HG02763 (cell line): ENCODE results near the gene GLIS1.

ENCODE experiments used
- ATAC-seq: cut with Tn5 transposase; IDR thresholded peaks from one replicate; pipeline ENCODE4 v1.9.1; 2021; ENCODE audit warnings: mild to moderate bottlenecking, moderate library complexity; ENCODE audit not compliant: unreplicated experiment

The GLIS1 gene

DNA sequence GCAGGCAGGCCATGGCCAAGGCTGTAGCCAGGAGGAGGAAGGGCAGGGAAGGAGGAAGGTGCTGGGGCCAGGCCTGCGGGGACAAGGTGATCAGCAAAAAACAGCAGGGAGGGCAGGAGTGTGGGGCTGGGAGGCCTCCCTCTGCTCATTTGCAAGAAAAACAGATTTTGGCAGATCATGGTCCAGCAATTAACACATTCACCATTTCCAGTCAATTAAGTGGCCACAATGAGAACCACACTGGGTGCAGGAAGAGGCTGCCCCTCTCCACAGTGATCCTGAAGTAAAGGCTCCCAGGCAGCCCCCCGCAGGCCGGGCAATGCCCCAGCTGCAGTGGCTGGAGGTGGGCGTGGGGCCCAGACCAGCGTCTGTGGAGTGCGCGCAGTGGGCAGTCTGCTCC lies 225.1 kb downstream of the GLIS1 start:
- ATAC-seq: no peak

DNA sequence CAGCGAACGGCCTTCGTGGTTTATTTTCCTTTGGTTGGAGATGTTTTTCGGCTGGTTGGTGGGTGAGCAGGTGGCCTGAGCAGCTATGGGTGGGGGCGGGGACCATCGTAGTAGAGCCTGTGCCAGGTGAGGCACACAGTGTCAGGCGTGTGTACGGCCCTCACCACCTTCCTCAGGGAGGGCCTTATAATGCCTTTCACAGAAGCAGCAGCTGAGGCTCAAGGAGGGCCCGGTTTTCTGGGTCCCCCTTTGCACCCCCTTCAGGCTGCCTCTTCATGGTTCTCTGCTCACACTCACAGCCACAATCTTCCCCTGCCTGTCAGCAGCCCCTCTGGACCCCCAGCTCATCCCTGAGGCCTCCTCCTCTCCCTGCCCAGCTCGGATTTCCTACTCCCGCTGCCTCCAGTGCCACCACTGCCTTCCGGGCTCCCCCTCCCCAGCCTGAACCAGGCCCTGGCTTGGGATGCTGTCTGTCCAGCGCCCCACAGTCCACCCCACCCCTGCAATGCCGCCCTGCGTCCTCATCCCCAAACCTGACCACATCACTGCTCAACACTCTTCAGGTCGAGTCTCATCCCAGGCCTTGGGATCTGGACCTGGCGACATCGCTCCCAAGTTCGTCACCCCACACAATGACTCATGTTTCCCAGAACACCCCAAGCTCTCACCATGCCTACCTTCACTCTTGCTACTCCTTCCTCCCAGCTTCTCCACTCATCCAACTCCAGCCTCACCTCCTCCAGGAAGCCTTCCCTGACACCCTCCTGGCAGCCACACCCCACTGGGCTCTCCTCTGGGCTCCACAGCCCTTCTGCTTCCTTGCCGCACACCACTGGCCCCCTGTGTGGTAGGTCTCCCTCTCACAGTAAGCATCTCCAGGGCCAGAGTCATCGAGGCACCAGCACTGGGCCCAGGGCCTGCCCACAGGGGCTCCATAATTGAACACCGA lies 225.9 kb downstream of the GLIS1 start:
- ATAC-seq: no peak

DNA sequence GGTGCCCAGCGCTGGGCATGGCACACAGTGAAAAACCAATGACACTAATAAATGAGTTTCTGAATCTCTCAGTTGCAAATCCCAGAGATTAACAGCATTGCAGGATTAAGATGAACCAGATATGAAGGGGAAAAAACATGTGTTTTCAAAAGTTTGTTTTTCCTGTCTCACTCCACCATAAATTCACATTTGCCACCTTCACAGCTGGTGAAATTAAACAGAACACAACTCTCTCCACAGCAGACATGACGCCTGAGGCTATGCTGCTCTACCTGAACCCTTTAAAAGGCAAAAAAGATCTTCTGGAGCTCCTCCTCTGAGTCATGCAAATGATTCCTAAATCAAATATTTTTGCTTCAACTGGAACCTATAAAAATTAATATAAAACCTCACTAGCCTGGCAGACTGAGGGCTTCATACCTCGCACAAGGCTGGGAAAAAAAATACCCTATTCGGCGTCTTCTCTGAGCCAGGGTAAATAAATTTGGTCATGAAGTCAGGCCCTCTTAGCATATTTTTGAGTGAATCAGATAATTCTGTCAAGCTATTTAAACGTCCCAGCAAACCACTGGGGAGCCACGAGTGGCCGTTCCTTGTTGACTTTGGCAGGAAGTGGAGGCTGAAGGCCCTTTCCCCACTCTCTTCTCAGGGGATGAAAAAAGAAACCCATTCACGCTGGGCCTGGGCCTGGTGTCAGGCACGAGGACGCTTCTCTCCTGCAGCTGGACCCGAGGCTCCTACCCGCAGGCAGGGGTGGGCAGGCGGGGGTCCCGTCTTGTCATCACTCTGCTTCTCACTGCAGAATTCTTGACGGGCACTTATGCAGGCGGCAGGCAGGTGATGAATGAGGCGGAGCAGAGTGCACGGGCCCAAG lies 226.8 kb downstream of the GLIS1 start:
- ATAC-seq: no peak

DNA sequence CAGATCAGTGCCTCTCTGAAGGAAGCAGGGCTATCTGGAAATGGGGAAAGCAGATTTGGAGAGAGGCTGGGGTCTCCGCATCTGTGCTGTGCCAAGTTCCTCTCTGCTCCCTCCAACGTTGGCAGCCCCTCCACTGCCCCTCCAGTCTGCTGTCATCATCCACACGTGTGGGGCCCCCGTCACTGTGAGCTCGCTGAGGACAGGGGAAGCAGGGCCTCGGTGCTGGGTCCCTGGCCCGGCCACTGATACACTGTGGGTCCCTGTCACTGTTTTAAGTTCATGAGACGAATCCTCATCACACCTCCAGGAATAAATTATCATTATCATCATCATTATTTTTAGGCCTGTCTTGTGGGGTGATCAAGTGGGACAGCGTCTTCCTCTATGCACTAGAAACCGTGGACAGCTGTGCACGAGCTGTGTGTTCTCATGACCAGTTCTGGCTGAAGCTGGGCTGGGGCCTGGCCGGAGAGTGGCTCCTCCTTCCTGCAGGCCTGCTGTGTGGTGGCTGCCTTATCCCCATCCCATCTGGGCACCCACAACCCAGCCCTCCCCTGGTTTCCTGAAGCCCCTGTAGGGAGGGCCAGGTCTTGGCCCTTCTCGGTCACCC lies 227.5 kb downstream of the GLIS1 start:
- ATAC-seq: no peak

DNA sequence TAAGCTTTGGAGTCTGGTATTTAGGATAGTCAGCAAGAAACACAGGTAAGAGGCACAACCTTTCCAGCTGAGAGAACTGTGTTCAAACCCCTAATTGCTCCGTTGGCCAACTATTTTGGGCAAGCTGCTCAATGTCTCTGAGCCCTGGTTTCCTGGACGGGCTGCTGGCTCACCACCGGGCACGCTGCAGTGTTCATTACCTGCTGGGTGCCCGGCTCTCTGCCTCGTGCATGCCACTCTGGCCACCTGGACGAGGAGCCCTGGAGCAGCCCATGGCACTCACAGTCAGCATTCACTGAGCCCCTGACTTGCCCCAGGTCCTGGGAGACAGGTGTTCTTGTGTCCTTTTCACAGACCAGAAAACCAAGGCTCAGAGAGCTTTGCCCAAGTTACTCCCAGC lies 228.7 kb downstream of the GLIS1 start:
- no peak for ATAC-seq

DNA sequence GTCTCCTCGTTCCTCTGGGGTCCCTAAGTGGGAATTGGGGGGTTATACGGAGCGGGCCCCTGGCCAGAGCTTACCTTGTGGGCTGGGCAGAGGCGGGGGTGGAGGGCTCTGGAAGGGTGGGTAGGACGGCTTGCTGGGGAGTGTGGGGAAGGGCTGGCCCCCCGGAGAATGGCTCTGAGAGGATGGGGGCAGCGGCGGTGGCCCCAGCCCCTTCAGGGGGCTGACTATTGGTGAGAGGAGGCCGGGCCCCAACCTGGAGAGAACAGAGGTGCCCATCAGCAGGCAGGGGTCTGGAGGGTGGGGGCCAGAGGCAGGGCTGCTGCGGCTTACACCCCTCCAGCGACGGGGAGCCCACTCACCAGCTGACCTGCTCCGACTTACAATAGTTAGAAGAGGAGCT lies 229.2 kb downstream of the GLIS1 start:
- ATAC-seq: no peak

DNA sequence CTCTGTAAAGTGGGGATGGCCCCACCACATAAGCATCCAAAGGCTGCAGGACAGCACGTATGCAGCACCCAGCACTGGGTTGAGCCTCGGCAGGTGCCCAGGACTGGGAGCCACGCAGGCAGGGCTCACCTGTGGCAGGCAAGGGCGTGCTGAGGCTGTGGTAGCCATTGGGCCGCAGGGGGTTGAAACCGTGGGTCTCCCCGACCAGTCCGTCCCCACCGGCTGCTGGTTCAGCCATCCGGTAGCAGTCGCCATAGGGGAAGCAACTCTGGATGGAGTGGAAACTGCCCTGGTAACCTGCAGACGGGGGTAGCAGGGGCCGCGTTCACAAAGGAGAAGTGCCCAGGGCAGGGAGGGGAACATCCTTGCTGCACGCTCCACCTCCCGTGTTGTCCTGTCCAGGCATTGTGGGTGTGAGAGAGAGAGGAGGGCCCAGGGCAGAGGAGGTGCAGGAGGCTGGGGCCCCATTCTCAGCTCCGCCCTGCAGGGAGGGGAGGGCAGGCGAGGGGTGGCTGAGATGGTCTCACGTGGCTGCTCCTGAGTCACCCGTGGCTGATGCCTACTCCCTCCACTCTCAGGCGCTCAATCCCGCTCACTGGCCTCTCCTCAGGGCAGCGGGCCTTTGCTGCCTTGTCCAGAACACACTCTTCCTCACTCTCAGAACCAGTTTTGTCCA lies 229.8 kb downstream of the GLIS1 start:
- ATAC-seq: no peak

DNA sequence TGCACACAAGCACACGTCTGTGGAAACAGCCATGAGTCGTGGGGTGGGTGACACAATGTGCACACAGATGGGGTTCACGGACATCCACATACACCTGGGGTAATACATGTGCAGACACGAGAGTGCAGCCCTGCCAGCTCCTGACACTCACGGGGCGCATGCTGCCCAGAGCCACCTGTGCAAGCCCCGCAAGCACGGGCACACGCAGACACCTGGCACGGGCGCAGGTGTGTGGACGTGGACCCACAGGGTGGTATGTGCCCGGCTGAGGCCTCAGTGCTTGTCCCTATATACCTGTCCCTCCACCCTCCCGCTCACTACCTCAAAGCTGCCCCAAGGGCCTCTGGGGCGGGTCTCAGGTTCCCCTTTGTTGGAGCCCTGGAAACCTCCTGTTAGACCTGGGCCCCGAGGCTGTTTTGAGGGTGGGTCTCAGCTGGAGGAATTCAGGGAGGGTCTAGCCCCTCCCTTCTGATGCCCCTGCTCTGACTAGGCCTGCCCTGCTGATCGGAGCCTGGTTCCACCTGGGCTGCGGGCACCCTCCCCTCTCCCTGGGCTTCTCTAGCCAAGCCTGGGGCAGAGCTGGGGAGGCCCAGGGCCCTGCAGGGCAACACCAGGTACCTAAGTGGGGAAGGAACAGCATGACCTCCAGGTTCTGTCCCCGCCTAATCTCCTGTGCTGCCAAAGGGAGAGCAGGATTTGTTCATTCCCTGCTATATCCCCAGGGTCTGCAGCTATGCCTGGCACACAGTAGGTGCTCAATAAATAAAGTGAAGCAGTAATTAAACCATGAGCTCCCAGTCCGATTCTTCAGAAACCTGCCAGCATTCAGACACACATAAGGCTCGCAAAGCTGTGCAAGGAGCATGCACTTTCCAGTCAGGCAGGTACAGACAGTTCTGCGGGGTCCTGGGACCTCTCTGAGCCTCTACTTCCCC lies 230.6 kb downstream of the GLIS1 start:
- no peak for ATAC-seq

DNA sequence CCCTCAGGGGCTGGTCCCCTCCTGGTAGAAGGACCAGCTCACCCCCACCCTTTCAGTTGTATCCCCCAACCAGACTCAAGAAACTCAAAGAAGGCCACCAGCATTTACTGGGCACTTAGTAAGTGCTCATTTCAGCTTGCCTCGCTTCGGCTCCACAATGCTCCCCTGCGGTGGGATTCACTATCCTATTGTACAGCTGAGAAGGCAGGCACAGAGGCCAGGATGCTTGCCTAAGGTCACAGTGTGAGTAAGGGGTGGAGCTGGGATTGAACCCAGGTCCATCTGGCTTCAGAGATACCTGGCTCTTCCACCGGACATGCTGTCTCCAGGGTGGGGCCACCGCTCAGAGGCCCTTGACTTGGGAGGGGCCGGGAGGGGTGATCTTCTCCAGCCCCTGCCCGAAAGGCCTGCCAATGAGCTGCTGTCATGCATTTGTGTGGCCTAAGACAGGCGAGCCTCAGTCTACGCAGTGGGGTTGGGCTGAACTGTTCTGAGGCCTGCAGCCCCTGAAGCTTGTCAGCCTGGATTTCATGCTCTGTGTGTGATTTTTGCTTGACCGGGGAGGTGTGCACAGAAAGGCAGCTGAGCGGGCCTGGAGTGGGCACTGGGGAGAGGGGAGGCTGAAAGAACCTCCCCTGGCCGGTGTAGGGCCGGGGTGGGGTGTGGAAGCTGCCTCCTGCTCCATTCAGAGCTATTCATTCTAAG lies 231.7 kb downstream of the GLIS1 start:
- ATAC-seq: no peak

DNA sequence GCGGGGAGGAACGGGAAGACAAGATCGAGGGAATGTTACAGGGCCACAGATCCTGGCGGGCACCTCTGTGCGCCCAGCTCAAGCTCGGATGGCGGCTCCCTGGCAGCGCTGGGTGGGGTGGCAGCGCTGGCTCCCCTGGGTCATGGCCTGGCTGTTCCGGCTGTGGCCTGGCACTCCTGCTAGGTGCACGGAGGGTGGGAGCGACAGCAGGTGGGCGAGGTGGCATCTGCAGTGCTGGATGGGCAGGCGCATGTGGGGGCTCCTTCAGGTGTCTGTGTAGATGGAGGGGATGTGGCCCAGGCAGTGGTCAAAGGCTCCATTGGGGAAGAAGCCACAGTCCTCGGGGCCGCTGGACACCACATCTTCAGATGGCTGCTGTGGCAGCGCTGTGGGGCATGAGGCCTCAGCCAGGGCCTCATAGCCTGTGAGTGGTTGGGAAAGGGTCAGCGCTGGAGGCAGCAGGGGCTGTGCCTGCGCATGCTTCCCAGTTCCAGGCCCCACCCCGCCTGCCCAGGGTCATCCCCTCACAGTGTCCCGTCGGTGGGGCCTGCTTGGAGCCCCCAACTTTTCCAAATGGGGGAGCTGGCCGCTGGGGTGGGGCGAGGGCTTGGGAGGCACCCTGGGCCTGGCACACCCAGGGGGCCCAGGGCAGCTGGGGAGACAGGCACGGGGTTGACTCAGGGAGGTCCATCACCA lies 232.5 kb downstream of the GLIS1 start:
- ATAC-seq: no peak

DNA sequence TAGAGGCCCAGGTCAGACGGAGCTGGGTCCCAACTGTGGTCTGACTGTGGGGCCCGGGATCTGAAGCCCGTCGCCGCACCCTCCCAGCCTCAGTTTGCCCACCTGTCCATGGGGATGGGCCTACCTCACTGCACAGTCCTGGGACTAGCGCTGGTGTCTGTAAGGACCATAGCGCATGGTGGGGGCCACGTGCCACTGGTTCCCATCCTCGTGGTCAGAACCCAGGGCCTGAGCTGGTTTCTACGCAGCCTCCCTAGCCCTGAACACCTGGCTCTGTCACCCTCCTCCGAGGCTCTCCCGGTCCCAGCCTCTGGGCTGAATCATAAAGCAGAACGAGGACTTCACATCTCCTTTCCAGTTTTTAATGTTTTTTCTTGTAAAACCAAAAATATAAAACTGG lies 233.1 kb downstream of the GLIS1 start:
- ATAC-seq: no peak

DNA sequence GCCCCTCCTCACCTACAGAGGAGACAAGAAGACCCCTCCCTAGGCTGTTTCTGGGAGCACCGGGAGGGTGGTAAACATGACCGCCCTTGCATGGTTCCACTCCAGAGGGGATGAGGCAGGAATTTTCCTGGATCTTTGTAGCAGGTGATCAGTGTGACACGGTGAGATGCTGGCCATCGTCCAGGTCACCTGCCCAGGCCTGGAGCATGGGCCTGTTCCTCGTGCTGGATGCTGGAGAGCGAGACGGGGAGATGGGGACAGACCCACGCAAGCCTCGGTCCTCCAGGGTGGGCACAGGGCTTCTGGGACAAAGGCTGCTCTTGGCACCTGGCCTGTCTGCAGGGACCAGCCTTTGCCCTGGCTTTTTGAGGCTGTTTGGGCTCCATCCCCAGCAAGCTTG lies 233.6 kb downstream of the GLIS1 start:
- no peak for ATAC-seq

DNA sequence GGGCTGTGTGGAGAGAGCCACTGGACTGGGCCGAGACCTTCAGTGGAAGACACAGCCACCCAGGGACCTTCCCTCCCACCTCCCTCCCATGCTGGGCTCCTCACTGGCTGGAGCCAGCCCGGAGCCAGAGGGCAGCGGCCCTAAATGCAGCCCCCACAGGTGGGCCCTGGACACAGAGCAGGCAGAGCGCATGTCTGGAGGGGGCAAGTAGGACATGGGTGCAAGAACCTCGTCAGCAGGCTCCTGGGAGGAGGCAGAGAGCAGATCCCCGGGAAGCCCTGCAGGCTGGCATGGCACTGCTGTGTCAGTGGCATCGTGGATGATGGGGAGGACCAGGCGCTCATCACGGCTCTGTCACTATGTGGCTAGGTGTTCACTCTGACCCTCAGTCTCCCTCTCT lies 234.1 kb downstream of the GLIS1 start:
- ATAC-seq: no peak

DNA sequence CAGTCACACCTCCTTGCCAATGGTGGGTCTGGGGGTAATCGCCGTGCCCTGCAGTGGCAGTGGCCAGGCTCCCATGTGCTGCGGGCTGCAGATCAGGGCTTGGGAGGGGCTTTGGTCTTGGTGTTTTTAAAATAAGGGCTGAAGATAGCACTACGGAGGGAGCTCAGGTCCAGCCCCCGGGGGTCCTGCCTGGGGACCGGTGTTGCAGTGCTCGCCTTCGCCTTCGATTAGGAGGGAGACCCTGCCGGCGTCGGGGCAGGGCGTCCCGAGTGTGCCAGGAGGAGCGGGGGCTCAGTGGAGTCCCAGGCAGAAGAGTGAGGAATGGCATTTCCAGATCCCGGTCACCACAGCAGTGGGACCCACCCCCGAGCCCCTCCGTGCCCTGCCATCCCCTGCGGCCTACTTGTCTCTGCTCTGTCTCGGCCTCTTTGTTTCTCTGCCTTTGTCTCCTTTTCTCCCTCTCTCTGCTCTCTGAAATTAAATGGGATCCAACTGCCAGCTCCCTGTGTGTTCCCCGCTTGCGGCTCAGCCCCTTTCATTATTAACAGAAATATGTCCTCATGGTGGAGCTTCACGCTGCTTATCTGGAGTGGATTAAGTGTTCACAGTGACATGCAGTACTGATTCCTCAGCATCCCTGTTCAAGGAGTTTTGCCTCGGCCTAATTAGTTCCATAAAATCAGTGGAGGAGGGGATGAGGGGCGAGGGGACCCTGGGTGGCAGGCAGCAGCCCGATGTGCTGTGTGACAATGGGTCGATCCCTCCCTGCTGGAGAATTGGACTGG lies 235.3 kb downstream of the GLIS1 start:
- no peak for ATAC-seq

DNA sequence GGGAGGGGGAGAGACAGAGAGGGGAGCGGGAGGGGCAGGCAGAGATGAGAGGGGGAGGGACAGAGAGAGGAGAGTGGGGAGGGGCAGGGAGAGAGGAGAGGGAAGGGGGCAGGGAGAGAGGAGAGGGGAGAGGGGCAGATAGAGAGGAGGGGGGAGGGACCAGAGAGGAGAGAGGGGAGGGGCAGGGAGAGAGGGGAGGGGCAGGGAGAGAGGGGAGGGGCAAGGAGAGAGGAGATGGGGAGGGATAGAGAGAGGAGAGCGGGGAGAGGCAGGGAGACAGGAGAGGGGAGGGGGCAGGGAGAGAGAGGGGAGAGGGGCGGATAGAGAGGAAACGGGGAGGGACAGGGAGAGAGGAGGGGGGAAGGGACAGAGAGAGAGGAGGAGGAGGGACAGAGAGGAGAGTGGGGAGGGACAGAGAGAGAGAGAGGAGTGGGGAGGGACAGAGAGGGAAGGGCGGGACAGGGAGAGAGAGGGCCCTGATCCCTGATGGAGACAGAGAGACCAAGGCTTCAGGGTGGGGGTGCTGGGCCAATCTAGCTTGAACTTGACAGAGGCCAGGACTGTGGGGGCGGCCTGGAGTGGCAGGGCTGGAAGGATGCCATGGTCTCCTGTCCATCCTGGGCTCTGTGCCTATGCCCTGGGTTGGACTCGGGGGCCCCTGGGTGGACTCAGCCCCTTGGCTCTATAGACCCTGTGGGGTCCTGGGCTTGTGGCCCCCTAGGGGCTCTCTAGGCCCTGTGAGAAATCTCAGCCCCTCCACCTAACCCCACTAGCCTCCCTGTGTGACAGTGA lies 236.1 kb downstream of the GLIS1 start:
- no peak for ATAC-seq

DNA sequence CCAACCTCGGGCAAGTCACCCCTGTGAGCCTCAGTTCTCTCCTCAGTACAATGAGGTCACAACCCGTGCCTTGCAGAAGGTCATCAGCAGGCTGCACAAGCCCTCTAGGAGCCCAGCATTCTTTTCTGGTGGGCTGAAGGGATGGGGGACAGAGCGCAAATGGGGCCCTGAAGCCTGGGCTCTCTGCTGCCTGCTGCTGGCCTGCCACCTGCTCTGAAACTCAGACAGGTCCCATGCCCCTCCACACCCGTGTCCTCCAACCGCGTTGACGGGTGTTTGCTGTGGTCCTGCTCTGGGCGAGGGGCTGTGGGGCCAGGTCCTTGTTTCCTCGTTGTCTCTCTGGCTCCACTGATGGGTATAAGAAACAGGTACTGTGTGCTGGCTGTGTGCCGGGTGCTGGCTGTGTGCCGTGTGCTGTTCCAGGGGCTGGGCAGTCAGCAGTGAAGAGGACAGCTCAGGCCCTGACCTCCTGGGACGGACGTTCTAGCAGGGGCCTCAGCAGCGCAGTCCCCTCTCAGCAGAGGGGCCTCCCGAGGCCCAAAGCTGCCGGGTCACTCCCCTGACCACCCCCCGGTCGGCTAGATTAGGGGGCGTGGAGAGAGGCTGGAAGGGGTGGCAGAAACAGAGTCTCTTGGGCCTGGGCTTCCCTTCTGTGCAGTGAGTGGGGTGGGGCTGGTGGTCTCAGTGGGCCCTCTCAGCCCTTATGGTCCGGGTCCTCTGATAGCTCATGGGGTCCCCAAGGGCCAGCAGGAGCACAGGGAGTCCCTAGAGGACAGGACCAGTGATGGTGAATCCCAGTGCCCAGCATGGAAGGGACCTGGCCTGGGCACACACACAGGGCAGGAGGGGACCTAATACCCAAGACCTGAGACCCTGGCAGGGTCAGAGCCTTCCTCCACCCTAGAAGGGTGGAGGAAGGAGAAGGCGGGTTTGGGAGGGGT lies 237.6 kb downstream of the GLIS1 start:
- no peak for ATAC-seq
